ENCODE results near the gene NEMF.

DNA sequence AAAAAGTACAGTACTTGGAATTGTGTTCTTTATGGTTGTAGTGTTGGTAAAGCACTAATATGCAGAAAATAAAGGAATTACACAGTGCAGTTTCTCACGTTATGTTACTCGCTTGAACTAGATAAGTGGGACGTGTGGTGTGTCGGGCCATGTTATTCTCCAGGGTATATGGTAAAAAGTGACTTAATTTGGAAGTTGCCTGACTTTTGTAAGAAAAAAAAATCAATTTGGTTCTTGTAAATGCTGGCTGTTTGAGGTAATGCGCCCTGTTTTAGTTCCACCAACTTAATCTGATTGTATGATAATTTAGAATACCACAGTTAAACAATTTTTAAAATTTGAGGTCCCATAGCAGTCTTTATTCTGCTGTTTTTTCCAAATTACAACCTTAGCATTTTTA lies 44.4 kb upstream of the NEMF start:
- TF ChIP-seq, protein P1, sequence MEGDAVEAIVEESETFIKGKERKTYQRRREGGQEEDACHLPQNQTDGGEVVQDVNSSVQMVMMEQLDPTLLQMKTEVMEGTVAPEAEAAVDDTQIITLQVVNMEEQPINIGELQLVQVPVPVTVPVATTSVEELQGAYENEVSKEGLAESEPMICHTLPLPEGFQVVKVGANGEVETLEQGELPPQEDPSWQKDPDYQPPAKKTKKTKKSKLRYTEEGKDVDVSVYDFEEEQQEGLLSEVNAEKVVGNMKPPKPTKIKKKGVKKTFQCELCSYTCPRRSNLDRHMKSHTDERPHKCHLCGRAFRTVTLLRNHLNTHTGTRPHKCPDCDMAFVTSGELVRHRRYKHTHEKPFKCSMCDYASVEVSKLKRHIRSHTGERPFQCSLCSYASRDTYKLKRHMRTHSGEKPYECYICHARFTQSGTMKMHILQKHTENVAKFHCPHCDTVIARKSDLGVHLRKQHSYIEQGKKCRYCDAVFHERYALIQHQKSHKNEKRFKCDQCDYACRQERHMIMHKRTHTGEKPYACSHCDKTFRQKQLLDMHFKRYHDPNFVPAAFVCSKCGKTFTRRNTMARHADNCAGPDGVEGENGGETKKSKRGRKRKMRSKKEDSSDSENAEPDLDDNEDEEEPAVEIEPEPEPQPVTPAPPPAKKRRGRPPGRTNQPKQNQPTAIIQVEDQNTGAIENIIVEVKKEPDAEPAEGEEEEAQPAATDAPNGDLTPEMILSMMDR (IDR thresholded peaks at IDR 0.05), result peak in 1 of 5 experiments; percentile 18
- no peak for TF ChIP-seq POLR2A (IDR thresholded peaks at IDR 0.05)
- TF ChIP-seq POLR2AphosphoS5 (IDR thresholded peaks at IDR 0.05), result no peak
